ENCODE data around the gene HSPA4.

HSPA4 gene

GRCh38 chr5:133142782-133143181, 91.0 kb downstream of the HSPA4 start:
- Mint-ChIP-seq H3K4me3 (no peak overlapping the region), H3K9me3 (ENCODE audit: low read depth) (no peaks in the 10 kb centered on the region), H3K4me1 (ENCODE audit: low read depth) (peaks cover 9% of the 10 kb centered on the region), H3K27ac (no peak overlapping the region), H3K27me3 (no peaks in the 10 kb centered on the region), H3K36me3 (peaks cover 3% of the 10 kb centered on the region)

GRCh38 chr5:133144245-133144981, 92.6 kb downstream of the HSPA4 start:
- Mint-ChIP-seq H3K9me3 (ENCODE audit: low read depth) (no peaks in the 10 kb centered on the region), H3K27me3 (no peaks in the 10 kb centered on the region), H3K36me3 (peaks cover 3% of the 10 kb centered on the region), H3K4me3 (no peak overlapping the region), H3K27ac (no peak overlapping the region), H3K4me1 (ENCODE audit: low read depth) (peaks cover 25% of the 10 kb centered on the region)

- Mint-ChIP-seq H3K27ac (no peak overlapping the region), H3K27me3 (no peaks in the 10 kb centered on the region), H3K9me3 (ENCODE audit: low read depth) (no peaks in the 10 kb centered on the region), H3K4me3 (no peak overlapping the region), H3K4me1 (ENCODE audit: low read depth) (peaks cover 25% of the 10 kb centered on the region), H3K36me3 (peaks cover 3% of the 10 kb centered on the region)
Observed at GRCh38 chr5:133145436-133146170, 93.8 kb downstream of the HSPA4 start.

GRCh38 chr5:133147411-133147810, 95.6 kb downstream of the HSPA4 start:
- H3K4me1 Mint-ChIP-seq (ENCODE audit: low read depth), result peaks cover 25% of the 10 kb centered on the region
- H3K36me3 Mint-ChIP-seq, result peaks cover 3% of the 10 kb centered on the region
- H3K9me3 Mint-ChIP-seq (ENCODE audit: low read depth), result no peaks in the 10 kb centered on the region
- H3K27ac Mint-ChIP-seq, result peak overlapping the region; percentile 64
- no peaks in the 10 kb centered on the region for H3K27me3 Mint-ChIP-seq
- H3K4me3 Mint-ChIP-seq, result no peak overlapping the region

- H3K4me3 Mint-ChIP-seq, result no peak overlapping the region
- peak overlapping the region; percentile 64 for H3K27ac Mint-ChIP-seq
Observed at GRCh38 chr5:133147815-133148567, 96.2 kb downstream of the HSPA4 start.

GRCh38 chr5:133149345-133149744, 97.5 kb downstream of the HSPA4 start:
- Mint-ChIP-seq H3K9me3 (ENCODE audit: low read depth) (no peaks in the 10 kb centered on the region), H3K4me1 (ENCODE audit: low read depth) (peaks cover 25% of the 10 kb centered on the region), H3K27me3 (no peaks in the 10 kb centered on the region), H3K27ac (no peak overlapping the region), H3K4me3 (no peak overlapping the region), H3K36me3 (peaks cover 2% of the 10 kb centered on the region)

More at GRCh38 chr5:133147815-133148567, 96.2 kb downstream of the HSPA4 start:
- peaks cover 3% of the 10 kb centered on the region for H3K36me3 Mint-ChIP-seq
- H3K4me1 Mint-ChIP-seq (ENCODE audit: low read depth), result peaks cover 25% of the 10 kb centered on the region
- no peaks in the 10 kb centered on the region for H3K27me3 Mint-ChIP-seq
- no peaks in the 10 kb centered on the region for H3K9me3 Mint-ChIP-seq (ENCODE audit: low read depth)

GRCh38 chr5:133150909-133151544, 99.2 kb downstream of the HSPA4 start:
- Mint-ChIP-seq H3K4me3 (no peak overlapping the region), H3K36me3 (no peaks in the 10 kb centered on the region), H3K4me1 (ENCODE audit: low read depth) (peaks cover 25% of the 10 kb centered on the region), H3K27ac (no peak overlapping the region), H3K27me3 (no peaks in the 10 kb centered on the region), H3K9me3 (ENCODE audit: low read depth) (no peaks in the 10 kb centered on the region)

GRCh38 chr5:133154274-133155075, 102.7 kb downstream of the HSPA4 start:
- Mint-ChIP-seq H3K9me3 (ENCODE audit: low read depth) (no peaks in the 10 kb centered on the region), H3K4me3 (no peak overlapping the region), H3K4me1 (ENCODE audit: low read depth) (no peaks in the 10 kb centered on the region), H3K27me3 (no peaks in the 10 kb centered on the region), H3K27ac (no peak overlapping the region), H3K36me3 (no peaks in the 10 kb centered on the region)

- Mint-ChIP-seq H3K9me3 (ENCODE audit: low read depth) (no peaks in the 10 kb centered on the region), H3K36me3 (no peaks in the 10 kb centered on the region), H3K27ac (no peak overlapping the region), H3K4me3 (no peak overlapping the region), H3K27me3 (no peaks in the 10 kb centered on the region), H3K4me1 (ENCODE audit: low read depth) (peaks cover 5% of the 10 kb centered on the region)
Observed at GRCh38 chr5:133155326-133155969, 103.6 kb downstream of the HSPA4 start.

Data from activated naive CD8-positive, alpha-beta T cell (primary cell).